ENCODE data around the gene POLE.

The POLE gene

GRCh38 chr12:132646850-132647249 lies 40.3 kb downstream of the POLE start:
- DNase-seq (ENCODE audit: low read depth): no peak
- no peak overlapping the region for H3K4me3 ChIP-seq (ENCODE audit: low read length)
- no peak for TF ChIP-seq CTCF (IDR thresholded peaks at IDR 0.05; ENCODE audit: insufficient read depth, low read depth, low read length, missing control alignments)

GRCh38 chr12:132642846-132643835 lies 44.0 kb downstream of the POLE start:
- H3K4me3 ChIP-seq (ENCODE audit: low read length): no peak overlapping the region
- no peak for TF ChIP-seq CTCF (IDR thresholded peaks at IDR 0.05; ENCODE audit: insufficient read depth, low read depth, low read length, missing control alignments)
- DNase-seq (ENCODE audit: low read depth): no peak

GRCh38 chr12:132641811-132642650 lies 45.1 kb downstream of the POLE start:
- no peak overlapping the region for H3K4me3 ChIP-seq (ENCODE audit: low read length)
- TF ChIP-seq CTCF (IDR thresholded peaks at IDR 0.05; ENCODE audit: insufficient read depth, low read depth, low read length, missing control alignments): no peak
- no peak for DNase-seq (ENCODE audit: low read depth)

GRCh38 chr12:132640936-132641335 lies 46.2 kb downstream of the POLE start:
- H3K4me3 ChIP-seq (ENCODE audit: low read length): no peak overlapping the region
- TF ChIP-seq CTCF (IDR thresholded peaks at IDR 0.05; ENCODE audit: insufficient read depth, low read depth, low read length, missing control alignments): no peak
- DNase-seq (ENCODE audit: low read depth): no peak

- TF ChIP-seq CTCF (IDR thresholded peaks at IDR 0.05; ENCODE audit: insufficient read depth, low read depth, low read length, missing control alignments): no peak
- no peak overlapping the region for H3K4me3 ChIP-seq (ENCODE audit: low read length)
- no peak for DNase-seq (ENCODE audit: low read depth)
Observed at GRCh38 chr12:132639956-132640520, 47.1 kb downstream of the POLE start.

- DNase-seq (ENCODE audit: low read depth): peak; percentile 54
- peak; percentile 94 for TF ChIP-seq CTCF (IDR thresholded peaks at IDR 0.05; ENCODE audit: insufficient read depth, low read depth, low read length, missing control alignments)
- no peak overlapping the region for H3K4me3 ChIP-seq (ENCODE audit: low read length)
Observed at GRCh38 chr12:132638541-132639408, 48.4 kb downstream of the POLE start.

Measured in epithelial cell of esophagus (primary cell).